B cell (primary cell): ENCODE results near the gene DLGAP4. TPM values are rescaled to one million over a fixed set of nuclear protein-coding genes. Genes with fewer than 3 reads are reported as not detected.

Source experiments
- ATAC-seq: fragments of 200-7000 bp; cut with Tn5 transposase; one replicate; pipeline ENCODE4 v1.10.0; 2021; ENCODE audit warnings: low read depth, mild to moderate bottlenecking, moderate number of reproducible peaks, moderate library complexity
- CTCF ChIA-PET: fragments of 350-600 bp; sonication (Branson Sonifier 250); formaldehyde crosslinking; loops from one replicate; lab custom pipeline; 2021; ENCODE audit warnings: antibody characterized with exemption, inconsistent platforms; lab: Charles Lee
- POLR2A ChIA-PET: fragments of 350-600 bp; sonication (Branson Sonifier 250); formaldehyde crosslinking; loops from one replicate; lab custom pipeline; 2021; ENCODE audit warnings: antibody characterized with exemption; lab: Charles Lee
- DNase-seq: peaks from one replicate; pipeline ENCODE4 v3.0.0; 2013
- H2AFZ ChIP-seq: 2 replicates; pipeline ENCODE4 v1.6.1; 2012; ENCODE audit warnings: mild to moderate bottlenecking, low read depth, low read length; ENCODE audit not compliant: insufficient read depth, poor library complexity, severe bottlenecking
- H3K27ac ChIP-seq, 2 donors: 1 replicate in 1 of 2; 2 replicates in 1 of 2; pipeline ENCODE4 v1.5.1; 2012 to 2013; ENCODE audit warnings: low read length in 2 of 2, mild to moderate bottlenecking in 2 of 2, moderate library complexity in 1 of 2
- H3K27me3 ChIP-seq, 4 experiments: fragments of 200-600 bp in 1 of 4; sonication (generic) in 1 of 4; replicated peaks in 1 of 4; 1 replicate in 2 of 4; 2 replicates in 2 of 4; pipeline versions ENCODE4 v1.6.1 to v1.7.0; 2013 to 2016; ENCODE audit warnings: low read length in 3 of 4, mild to moderate bottlenecking in 2 of 4, mixed read lengths in 1 of 4, moderate library complexity in 1 of 4; ENCODE audit not compliant: insufficient read depth in 4 of 4, control insufficient read depth in 3 of 4; ENCODE audit errors: control extremely low read depth in 1 of 4
- H3K36me3 ChIP-seq, 2 experiments: replicated peaks in 1 of 2; 1 replicate in 1 of 2; 2 replicates in 1 of 2; pipeline versions ENCODE4 v1.6.1 to v1.7.1; 2013; ENCODE audit warnings: low read length in 1 of 2; ENCODE audit not compliant: insufficient read depth in 2 of 2, control insufficient read depth in 1 of 2; ENCODE audit errors: control extremely low read depth in 1 of 2, extremely low read depth in 1 of 2
- H3K4me1 ChIP-seq, 2 donors: fragments of 200-600 bp in 1 of 2; sonication (generic) in 1 of 2; 1 replicate in 1 of 2; 2 replicates in 1 of 2; pipeline versions ENCODE4 v1.5.1 to v1.6.1; 2013 to 2017; ENCODE audit warnings: low read length in 2 of 2; ENCODE audit not compliant: control insufficient read depth in 2 of 2, insufficient read depth in 2 of 2
- H3K4me2 ChIP-seq: replicated peaks from 2 replicates; pipeline ENCODE3; 2012; ENCODE audit warnings: mild to moderate bottlenecking, low read depth, low read length; ENCODE audit not compliant: poor library complexity, severe bottlenecking
- H3K4me3 ChIP-seq, 5 experiments: fragments of 200-600 bp in 1 of 5; sonication (generic) in 1 of 5; 1 replicate in 3 of 5; 2 replicates in 2 of 5; pipeline versions ENCODE4 v1.5.1 to v1.7.0; 2011 to 2016; ENCODE audit warnings: low read length in 4 of 5, mild to moderate bottlenecking in 4 of 5, low read depth in 2 of 5, control low read depth in 1 of 5, moderate library complexity in 1 of 5; ENCODE audit not compliant: insufficient read depth in 1 of 5; ENCODE audit errors: control extremely low read depth in 1 of 5, extremely low read depth in 1 of 5
- H3K79me2 ChIP-seq: fragments of 200-600 bp; sonication (generic); one replicate; pipeline ENCODE4 v1.6.0; 2016; ENCODE audit warnings: low read length; ENCODE audit not compliant: control insufficient read depth, insufficient read depth
- H3K9ac ChIP-seq: fragments of 200-600 bp; sonication (generic); 2 replicates; pipeline ENCODE4 v1.6.1; 2017; ENCODE audit warnings: mild to moderate bottlenecking, low read length, moderate library complexity
- H3K9me3 ChIP-seq, 3 donors: one replicate each; pipeline versions ENCODE4 v1.6.1 to v1.7.1; 2013; ENCODE audit warnings: low read length in 2 of 3; ENCODE audit not compliant: control insufficient read depth in 2 of 3, insufficient read depth in 1 of 3; ENCODE audit errors: control extremely low read depth in 1 of 3
- H4K20me1 ChIP-seq: 2 replicates; pipeline ENCODE4 v1.6.0; 2012; ENCODE audit warnings: mild to moderate bottlenecking, low read length; ENCODE audit not compliant: insufficient read depth, control insufficient read depth, poor library complexity, severe bottlenecking
- H3K27ac Mint-ChIP-seq: one replicate; pipeline ENCODE4 v1.8.0; 2021; ENCODE audit warnings: mixed read lengths
- H3K27me3 Mint-ChIP-seq: one replicate; pipeline ENCODE4 v1.8.0; 2021; ENCODE audit warnings: mixed read lengths
- H3K4me1 Mint-ChIP-seq: one replicate; pipeline ENCODE4 v1.8.0; 2021; ENCODE audit warnings: mixed read lengths
- H3K4me3 Mint-ChIP-seq: one replicate; pipeline ENCODE4 v1.8.0; 2021; ENCODE audit warnings: mixed read lengths
- H3K9me3 Mint-ChIP-seq: one replicate; pipeline ENCODE4 v1.8.0; 2022; ENCODE audit warnings: mixed read lengths; ENCODE audit not compliant: insufficient read depth
- CTCF ChIP-seq: fragments of 200-600 bp; IDR thresholded peaks from one replicate; pipeline ENCODE4 v1.8.0; 2022; ENCODE audit warnings: antibody characterized with exemption, mild to moderate bottlenecking
- EZH2 ChIP-seq: IDR thresholded peaks from 2 replicates; pipeline ENCODE4 v1.6.1; 2012; ENCODE audit warnings: borderline replicate concordance, low read depth, mild to moderate bottlenecking, moderate library complexity, low read length; ENCODE audit not compliant: insufficient read depth, poor library complexity, severe bottlenecking
- WGBS: methylation state at CpG from one replicate; pipeline ENCODE4 v1.1.5; 2013; ENCODE audit warnings: missing lambda C conversion rate; ENCODE audit not compliant: insufficient coverage; 5-methylcytosine and 5-hydroxymethylcytosine counted together
- intact Hi-C: fragments of 100-400 bp; cut with micrococcal nuclease; formaldehyde crosslinking; loops from one replicate; pipeline ENCODE4 v1.10.0; 2022
- polyA plus RNA-seq: library from polyadenylated mRNA; depleted of rRNA; stranded (reverse); fragments of >200 nt; gene quantifications from 2 replicates; pipeline ENCODE4 v1.2.3, GENCODE V29; 2012
- total RNA-seq, 2 donors: library from RNA; stranded (reverse); fragments of 120-200 nt in 1 of 2; gene quantifications; 1 replicate in 1 of 2; 2 replicates in 1 of 2; pipeline versions ENCODE4 v1.2.3 to v1.2.4, GENCODE V29; 2013 to 2022

The DLGAP4 gene
- total and polyA plus RNA-seq, 2 donors (not counting 1 experiment from before 2014, with no cell fraction given), result 68.8 to 87.8 TPM

- Histone ChIP-seq H3K36me3 (no peaks in the 10 kb centered on the region), H3K79me2 (no peaks in the 10 kb centered on the region), H3K4me2 (no peak overlapping the region), H3K4me1 (no peaks in the 10 kb centered on the region), H2AFZ (no peak overlapping the region), H4K20me1 (no peaks in the 10 kb centered on the region), H3K4me3 (no peak overlapping the region), H3K9me3 (no peaks in the 10 kb centered on the region), H3K27me3 (peaks cover 0 to 10% (median 0%) of the 10 kb centered on the region in 4 experiments), H3K27ac (no peak overlapping the region), H3K9ac (no peak overlapping the region)
- TF ChIP-seq EZH2, result no peak
- no peak for TF ChIP-seq CTCF
- Mint-ChIP-seq H3K27ac (no peak overlapping the region), H3K9me3 (no peaks in the 10 kb centered on the region), H3K4me1 (no peaks in the 10 kb centered on the region), H3K4me3 (no peak overlapping the region), H3K27me3 (peaks cover 32% of the 10 kb centered on the region)
- 79% methylated on average over 2 of the region's 3 CpGs for WGBS
- intact Hi-C loops, result no loop called here
- ChIA-PET POLR2A (no interaction called here), CTCF (no interaction called here)
- ATAC-seq, result no peak
- no peak for DNase-seq
These were observed 56.1 kb downstream of the DLGAP4 start for GRCh38 chr20:36362261-36362660.

GRCh38 chr20:36362978-36363713 lies 57.0 kb downstream of the DLGAP4 start:
- Mint-ChIP-seq H3K4me3 (no peak overlapping the region), H3K27me3 (peaks cover 31% of the 10 kb centered on the region), H3K9me3 (no peaks in the 10 kb centered on the region), H3K27ac (no peak overlapping the region), H3K4me1 (no peaks in the 10 kb centered on the region)
- CTCF ChIA-PET, result no interaction called here
- H3K36me3 ChIP-seq, result no peaks in the 10 kb centered on the region
- intact Hi-C loops, result no loop called here
- H3K9me3 ChIP-seq, result no peaks in the 10 kb centered on the region
- H3K9ac ChIP-seq, result no peak overlapping the region
- H3K27me3 ChIP-seq, result peaks cover 0 to 12% (median 0%) of the 10 kb centered on the region in 4 experiments
- H4K20me1 ChIP-seq, result no peaks in the 10 kb centered on the region
- no peaks in the 10 kb centered on the region for H3K79me2 ChIP-seq
- POLR2A ChIA-PET, result no interaction called here
- no peak for TF ChIP-seq EZH2
- H3K27ac ChIP-seq, result no peak overlapping the region
- no peak overlapping the region for H3K4me3 ChIP-seq
- H3K4me2 ChIP-seq, result no peak overlapping the region
- ATAC-seq, result no peak
- 80% methylated on average over 8 of the region's 9 CpGs for WGBS
- H3K4me1 ChIP-seq, result no peaks in the 10 kb centered on the region
- H2AFZ ChIP-seq, result no peak overlapping the region
- DNase-seq, result no peak
